Neuron (in vitro differentiated cells): ENCODE results near the gene TCEA3.

ENCODE experiments used
- H2AFZ ChIP-seq: one replicate; pipeline ENCODE4 v1.6.1; 2013; ENCODE audit warnings: low read depth, mild to moderate bottlenecking, inconsistent platforms, low read length, moderate library complexity
- H3K27me3 ChIP-seq: one replicate; pipeline ENCODE4 v1.6.1; 2013; ENCODE audit warnings: low read length; ENCODE audit not compliant: insufficient read depth
- H3K36me3 ChIP-seq: one replicate; pipeline ENCODE4 v1.6.1; 2013; ENCODE audit warnings: low read length; ENCODE audit not compliant: insufficient read depth
- H3K4me1 ChIP-seq: one replicate; pipeline ENCODE4 v1.6.1; 2013; ENCODE audit warnings: low read length; ENCODE audit not compliant: insufficient read depth
- H3K4me3 ChIP-seq: 2 replicates; pipeline ENCODE4 v1.5.1; 2013; ENCODE audit warnings: mild to moderate bottlenecking, low read length, moderate library complexity
- H3K9me3 ChIP-seq: one replicate; pipeline ENCODE4 v1.6.1; 2013; ENCODE audit warnings: low read length

The TCEA3 gene

GRCh38 chr1:23337869-23338268, 86.7 kb downstream of the TCEA3 start:
- Histone ChIP-seq H3K4me3 (no peak overlapping the region), H2AFZ (no peak overlapping the region), H3K9me3 (peaks cover 10% of the 10 kb centered on the region), H3K36me3 (peaks cover 56% of the 10 kb centered on the region), H3K27me3 (no peaks in the 10 kb centered on the region), H3K4me1 (peaks cover 33% of the 10 kb centered on the region)

DNA sequence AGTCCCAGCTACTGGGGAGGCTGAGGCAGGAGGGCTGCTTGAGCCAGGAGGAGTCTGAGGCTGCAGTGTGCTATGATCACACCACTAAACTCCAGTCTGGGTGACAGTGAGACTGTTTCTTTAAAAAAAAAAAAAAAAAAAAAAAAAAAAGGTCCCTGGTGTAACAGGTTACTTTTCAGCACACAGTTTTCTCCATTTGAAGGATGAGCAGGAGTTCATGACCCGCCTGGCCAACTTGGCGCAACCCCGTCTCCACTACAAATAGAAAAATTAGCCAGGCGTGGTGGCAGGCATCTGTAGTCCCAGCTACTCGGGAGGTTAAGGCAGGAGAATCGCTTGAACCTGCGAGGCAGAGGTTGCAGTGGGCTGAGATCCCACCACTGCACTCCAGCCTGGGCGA, 92.8 kb downstream of the TCEA3 start:
- no peak overlapping the region for H2AFZ ChIP-seq
- H3K9me3 ChIP-seq, result peaks cover 5% of the 10 kb centered on the region
- no peaks in the 10 kb centered on the region for H3K27me3 ChIP-seq
- no peak overlapping the region for H3K4me3 ChIP-seq
- peaks cover 87% of the 10 kb centered on the region for H3K36me3 ChIP-seq
- H3K4me1 ChIP-seq, result no peaks in the 10 kb centered on the region
